ENCODE data around the gene CRABP2. TPM values are rescaled to one million over a fixed set of nuclear protein-coding genes. Genes with fewer than 3 reads are reported as not detected.

CRABP2 gene
- total and polyA plus RNA-seq, 11 donors: 0.46 to 11.4 (median 1.4) TPM; not detected in 3

GRCh38 chr1:156747742-156748669 lies 42.6 kb upstream of the CRABP2 start:
- H3K4me3 ChIP-seq: peak overlapping the region; percentile 3 to 100 (median 96)
- DNase-seq (peak in 1 of 5 donors; percentile 55), ATAC-seq (peak in 2 of 4 donors; percentile 4 to 38)
- peaks cover 22 to 71% (median 58%) of the 10 kb centered on the region in 12 donors for H3K4me1 ChIP-seq
- H3K27ac ChIP-seq: peak overlapping the region; percentile 96 to 100 (median 99)
- no peaks in the 10 kb centered on the region for H3K9me3 ChIP-seq
- H3K36me3 ChIP-seq: peaks cover 0 to 24% (median 16%) of the 10 kb centered on the region in 9 donors
- 3 to 8% (median 5%) methylated on average over 8 of the region's 8 CpGs for WGBS, 4 donors
- no peak for TF ChIP-seq POLR2A (IDR thresholded peaks at IDR 0.05)
- TF ChIP-seq, protein P1, sequence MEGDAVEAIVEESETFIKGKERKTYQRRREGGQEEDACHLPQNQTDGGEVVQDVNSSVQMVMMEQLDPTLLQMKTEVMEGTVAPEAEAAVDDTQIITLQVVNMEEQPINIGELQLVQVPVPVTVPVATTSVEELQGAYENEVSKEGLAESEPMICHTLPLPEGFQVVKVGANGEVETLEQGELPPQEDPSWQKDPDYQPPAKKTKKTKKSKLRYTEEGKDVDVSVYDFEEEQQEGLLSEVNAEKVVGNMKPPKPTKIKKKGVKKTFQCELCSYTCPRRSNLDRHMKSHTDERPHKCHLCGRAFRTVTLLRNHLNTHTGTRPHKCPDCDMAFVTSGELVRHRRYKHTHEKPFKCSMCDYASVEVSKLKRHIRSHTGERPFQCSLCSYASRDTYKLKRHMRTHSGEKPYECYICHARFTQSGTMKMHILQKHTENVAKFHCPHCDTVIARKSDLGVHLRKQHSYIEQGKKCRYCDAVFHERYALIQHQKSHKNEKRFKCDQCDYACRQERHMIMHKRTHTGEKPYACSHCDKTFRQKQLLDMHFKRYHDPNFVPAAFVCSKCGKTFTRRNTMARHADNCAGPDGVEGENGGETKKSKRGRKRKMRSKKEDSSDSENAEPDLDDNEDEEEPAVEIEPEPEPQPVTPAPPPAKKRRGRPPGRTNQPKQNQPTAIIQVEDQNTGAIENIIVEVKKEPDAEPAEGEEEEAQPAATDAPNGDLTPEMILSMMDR (IDR thresholded peaks at IDR 0.05): no peak
- intact Hi-C loops (cut with DNase I): no loop called here
- no peaks in the 10 kb centered on the region for H3K27me3 ChIP-seq

DNA sequence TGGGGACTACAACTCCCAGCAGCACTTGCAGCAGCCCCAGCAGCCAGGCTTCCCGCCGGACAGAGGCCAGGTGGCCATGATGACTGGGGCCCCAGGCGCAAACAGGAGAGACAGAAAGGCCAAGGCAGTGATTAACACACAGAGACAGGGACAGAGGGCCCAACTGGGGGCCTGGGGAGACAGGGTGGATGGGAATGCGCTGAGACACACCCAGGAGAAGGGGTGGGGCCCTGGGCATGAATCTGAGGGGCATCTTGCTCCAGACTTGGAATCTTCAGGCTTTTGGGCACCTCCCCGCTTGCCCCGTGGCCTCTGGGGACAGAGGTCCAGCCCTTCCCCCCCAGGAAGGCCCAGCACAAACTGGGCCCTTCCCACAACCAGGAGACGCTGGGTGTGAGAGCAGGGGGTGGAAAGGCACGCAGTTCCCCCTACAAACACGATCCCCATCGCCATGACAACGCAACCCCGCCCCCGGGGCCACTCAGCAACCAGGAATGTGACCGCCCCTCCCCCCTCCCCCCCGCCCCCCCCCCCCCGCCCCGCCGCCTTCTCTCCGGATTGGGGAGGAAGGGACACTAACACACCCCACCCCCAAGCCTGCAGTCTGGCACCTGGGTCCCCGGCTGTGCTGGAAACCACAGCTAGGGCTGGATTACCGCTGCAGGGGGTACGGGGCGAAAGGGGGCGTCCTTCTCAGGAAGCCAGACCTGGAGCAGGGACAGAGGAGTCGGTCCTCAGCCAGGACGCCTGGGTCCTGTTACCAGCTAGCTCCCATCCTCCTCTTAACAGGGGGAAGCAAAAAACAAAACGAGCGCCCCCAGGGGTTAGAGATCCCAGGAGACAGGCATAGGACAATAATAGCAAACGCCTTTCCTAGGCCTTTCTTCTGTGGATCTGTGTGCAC lies 41.6 kb upstream of the CRABP2 start:
- intact Hi-C loops (cut with DNase I): no loop called here
- peak overlapping the region; percentile 6 to 100 (median 92) for H3K4me3 ChIP-seq
- no peaks in the 10 kb centered on the region for H3K27me3 ChIP-seq
- DNase-seq (peak; percentile 93 to 97 (median 96)), ATAC-seq (peak; percentile 70 to 74 (median 72))
- TF ChIP-seq POLR2A (IDR thresholded peaks at IDR 0.05): peak in 1 of 2 donors; percentile 60
- TF ChIP-seq, protein P1 (IDR thresholded peaks at IDR 0.05): peak in 5 of 12 donors; percentile 14 to 27 (median 18)
- H3K9me3 ChIP-seq: no peaks in the 10 kb centered on the region
- peaks cover 0 to 35% (median 26%) of the 10 kb centered on the region in 9 donors for H3K36me3 ChIP-seq
- 0 to 3% (median 2%) methylated on average over 15 to 24 of the region's 29 CpGs for WGBS, 4 donors
- peak overlapping the region; percentile 96 to 100 (median 99) for H3K27ac ChIP-seq
- H3K4me1 ChIP-seq: peaks cover 22 to 62% (median 51%) of the 10 kb centered on the region in 12 donors

GRCh38 chr1:156746406-156746727 lies 41.0 kb upstream of the CRABP2 start:
- H3K4me1 ChIP-seq: peaks cover 22 to 68% (median 56%) of the 10 kb centered on the region in 12 donors
- peak overlapping the region; percentile 6 to 100 (median 92) for H3K4me3 ChIP-seq
- DNase-seq (no peak), ATAC-seq (no peak)
- peaks cover 0 to 36% (median 27%) of the 10 kb centered on the region in 9 donors for H3K36me3 ChIP-seq
- TF ChIP-seq POLR2A (IDR thresholded peaks at IDR 0.05): no peak
- TF ChIP-seq, protein P1 (IDR thresholded peaks at IDR 0.05): no peak
- intact Hi-C loops (cut with DNase I): no loop called here
- H3K27me3 ChIP-seq: no peaks in the 10 kb centered on the region
- H3K27ac ChIP-seq: peak overlapping the region; percentile 96 to 100 (median 99)
- WGBS, 4 donors: 46 to 60% (median 51%) methylated on average over 8 to 9 of the region's 9 CpGs
- no peaks in the 10 kb centered on the region for H3K9me3 ChIP-seq

Data from heart left ventricle (tissue), 16 donors.